HG03575 (cell line): ENCODE results near the gene MAP3K6.
"Not testable (repeated sequence)": the region's sequence is repeated elsewhere in the genome, so short reads cannot be mapped to it uniquely, and the experiment has no call there.

ENCODE experiments used
- ATAC-seq: cut with Tn5 transposase; IDR thresholded peaks from one replicate; pipeline ENCODE4 v1.9.1; 2021; ENCODE audit not compliant: unreplicated experiment, insufficient number of reproducible peaks, low FRiP score; ENCODE audit errors: extremely low read depth

Gene MAP3K6

GRCh38 chr1:27366411-27367159 is at the start of gene MAP3K6:
MAP3K6 (minus strand) TSS chr1:27366961; CDS start chr1:27366597, 364 bp downstream.
- ATAC-seq, result no peak

- no peak for ATAC-seq
Measured at GRCh38 chr1:27414091-27414490, 47.3 kb upstream of the MAP3K6 start.

- no peak for ATAC-seq
Measured at GRCh38 chr1:27413004-27413403, 46.2 kb upstream of the MAP3K6 start.

GRCh38 chr1:27412502-27412901 is 45.7 kb upstream of the MAP3K6 start:
- ATAC-seq, result no peak

- ATAC-seq, result no peak
Measured at GRCh38 chr1:27410709-27411108, 43.9 kb upstream of the MAP3K6 start.

GRCh38 chr1:27409669-27410068 is 42.9 kb upstream of the MAP3K6 start:
- no peak for ATAC-seq

- ATAC-seq, result no peak
Measured at GRCh38 chr1:27408151-27408550, 41.4 kb upstream of the MAP3K6 start.

GRCh38 chr1:27406791-27407190 is 40.0 kb upstream of the MAP3K6 start:
- ATAC-seq, result not testable (repeated sequence)

- no peak for ATAC-seq
Measured at GRCh38 chr1:27406362-27406680, 39.6 kb upstream of the MAP3K6 start.

GRCh38 chr1:27405598-27406361 is 39.0 kb upstream of the MAP3K6 start:
- not testable (repeated sequence) for ATAC-seq

- no peak for ATAC-seq
Measured at GRCh38 chr1:27405074-27405473, 38.3 kb upstream of the MAP3K6 start.

- ATAC-seq, result no peak
Measured at GRCh38 chr1:27403931-27404330, 37.2 kb upstream of the MAP3K6 start.

- ATAC-seq, result no peak
Measured at GRCh38 chr1:27403065-27403726, 36.4 kb upstream of the MAP3K6 start.

- ATAC-seq, result no peak
Measured at GRCh38 chr1:27402349-27402754, 35.6 kb upstream of the MAP3K6 start.

GRCh38 chr1:27400963-27401341 is 34.2 kb upstream of the MAP3K6 start:
- ATAC-seq, result no peak

- no peak for ATAC-seq
Measured at GRCh38 chr1:27400082-27400962, 33.6 kb upstream of the MAP3K6 start.

GRCh38 chr1:27399251-27400025 is 32.7 kb upstream of the MAP3K6 start:
- no peak for ATAC-seq

- ATAC-seq, result no peak
Measured at GRCh38 chr1:27398405-27399149, 31.8 kb upstream of the MAP3K6 start.
